Osteocyte (in vitro differentiated cells): ENCODE data around the gene DEFB125. TPM values are rescaled to one million over a fixed set of nuclear protein-coding genes. Genes with fewer than 3 reads are reported as not detected.
"Not testable (repeated sequence)": the region's sequence is repeated elsewhere in the genome, so short reads cannot be mapped to it uniquely, and the experiment has no call there.

Experiments
- DNase-seq: peaks from one replicate; pipeline ENCODE4 v3.0.0; 2021; ENCODE audit warnings: mixed read lengths; ENCODE audit not compliant: unreplicated experiment; ENCODE audit errors: extremely low spot score
- H3K27ac Mint-ChIP-seq: one replicate; pipeline ENCODE4 v1.8.0; 2021; ENCODE audit warnings: mild to moderate bottlenecking, mixed read lengths; ENCODE audit not compliant: unreplicated experiment
- H3K27me3 Mint-ChIP-seq: one replicate; pipeline ENCODE4 v1.8.0; 2021; ENCODE audit warnings: mixed read lengths; ENCODE audit not compliant: unreplicated experiment
- H3K36me3 Mint-ChIP-seq: one replicate; pipeline ENCODE4 v1.8.0; 2021; ENCODE audit warnings: mixed read lengths; ENCODE audit not compliant: unreplicated experiment
- H3K4me1 Mint-ChIP-seq: one replicate; pipeline ENCODE4 v1.8.0; 2021; ENCODE audit warnings: mixed read lengths; ENCODE audit not compliant: unreplicated experiment
- H3K4me3 Mint-ChIP-seq: one replicate; pipeline ENCODE4 v1.8.0; 2021; ENCODE audit warnings: mild to moderate bottlenecking, moderate library complexity, mixed read lengths; ENCODE audit not compliant: unreplicated experiment
- H3K9me3 Mint-ChIP-seq: one replicate; pipeline ENCODE4 v1.8.0; 2021; ENCODE audit warnings: mixed read lengths; ENCODE audit not compliant: unreplicated experiment
- total RNA-seq: library from RNA; stranded (reverse); gene quantifications from 2 replicates; pipeline ENCODE4 v1.2.1, GENCODE V29; 2021
- TF ChIP-seq, protein P1 (sequence below): fragments of 200-600 bp; sonication (generic); IDR thresholded peaks from 2 replicates; pipeline ENCODE4 v1.5.0; 2021; ENCODE audit warnings: antibody characterized with exemption, mild to moderate bottlenecking, moderate library complexity

DEFB125 gene
- total RNA-seq, 1 donor from 2014 or later, result not detected

DNA sequence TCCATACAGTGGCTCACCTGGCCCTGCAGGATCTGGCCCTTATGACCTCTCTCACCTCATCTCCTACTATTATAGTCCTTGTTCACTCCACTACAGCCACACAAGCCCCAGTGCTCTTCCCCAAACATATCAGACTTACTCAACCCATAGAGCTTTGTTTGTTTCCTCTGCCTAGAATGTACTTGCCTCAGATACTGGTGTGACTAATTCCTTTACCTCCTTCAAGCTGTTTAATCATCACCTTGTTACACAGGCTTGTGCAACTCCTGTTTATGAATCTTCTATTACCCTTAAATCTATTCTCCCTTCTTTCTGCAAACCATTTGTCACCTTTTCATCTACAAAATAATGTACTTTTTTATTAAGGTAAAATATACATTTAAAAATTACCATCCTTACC, 3.2 kb downstream of the DEFB125 start:
- Mint-ChIP-seq H3K4me1 (no peaks in the 10 kb centered on the region), H3K27me3 (peaks cover 20% of the 10 kb centered on the region), H3K9me3 (peaks cover 16% of the 10 kb centered on the region), H3K36me3 (no peaks in the 10 kb centered on the region), H3K27ac (no peak overlapping the region), H3K4me3 (no peak overlapping the region)
- no peak for DNase-seq
- TF ChIP-seq, protein P1, sequence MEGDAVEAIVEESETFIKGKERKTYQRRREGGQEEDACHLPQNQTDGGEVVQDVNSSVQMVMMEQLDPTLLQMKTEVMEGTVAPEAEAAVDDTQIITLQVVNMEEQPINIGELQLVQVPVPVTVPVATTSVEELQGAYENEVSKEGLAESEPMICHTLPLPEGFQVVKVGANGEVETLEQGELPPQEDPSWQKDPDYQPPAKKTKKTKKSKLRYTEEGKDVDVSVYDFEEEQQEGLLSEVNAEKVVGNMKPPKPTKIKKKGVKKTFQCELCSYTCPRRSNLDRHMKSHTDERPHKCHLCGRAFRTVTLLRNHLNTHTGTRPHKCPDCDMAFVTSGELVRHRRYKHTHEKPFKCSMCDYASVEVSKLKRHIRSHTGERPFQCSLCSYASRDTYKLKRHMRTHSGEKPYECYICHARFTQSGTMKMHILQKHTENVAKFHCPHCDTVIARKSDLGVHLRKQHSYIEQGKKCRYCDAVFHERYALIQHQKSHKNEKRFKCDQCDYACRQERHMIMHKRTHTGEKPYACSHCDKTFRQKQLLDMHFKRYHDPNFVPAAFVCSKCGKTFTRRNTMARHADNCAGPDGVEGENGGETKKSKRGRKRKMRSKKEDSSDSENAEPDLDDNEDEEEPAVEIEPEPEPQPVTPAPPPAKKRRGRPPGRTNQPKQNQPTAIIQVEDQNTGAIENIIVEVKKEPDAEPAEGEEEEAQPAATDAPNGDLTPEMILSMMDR, result no peak

DNA sequence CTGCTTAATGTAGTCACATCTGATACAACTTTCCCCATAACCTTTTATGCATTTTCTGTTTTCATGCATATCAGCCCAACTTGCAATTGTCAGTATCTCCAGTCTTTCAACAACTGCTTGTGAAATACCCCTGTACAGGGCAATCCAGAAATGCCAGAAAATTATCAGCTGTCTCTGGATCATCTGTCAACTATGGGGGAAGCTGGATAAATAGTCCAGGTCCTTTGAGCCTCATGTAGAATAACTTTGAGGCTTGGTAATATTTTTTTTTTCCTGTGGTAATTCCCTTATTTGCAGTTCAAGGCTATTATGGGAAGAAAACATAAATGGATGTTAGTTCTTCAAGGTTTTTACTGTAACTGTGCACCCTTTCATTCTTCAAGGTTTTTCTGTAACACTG, 6.2 kb downstream of the DEFB125 start:
- TF ChIP-seq, protein P1, result no peak
- peaks cover 20% of the 10 kb centered on the region for H3K9me3 Mint-ChIP-seq
- DNase-seq, result no peak
- no peak overlapping the region for H3K4me3 Mint-ChIP-seq
- no peaks in the 10 kb centered on the region for H3K36me3 Mint-ChIP-seq
- no peak overlapping the region for H3K27ac Mint-ChIP-seq
- peaks cover 14% of the 10 kb centered on the region for H3K27me3 Mint-ChIP-seq
- H3K4me1 Mint-ChIP-seq, result no peaks in the 10 kb centered on the region

DNA sequence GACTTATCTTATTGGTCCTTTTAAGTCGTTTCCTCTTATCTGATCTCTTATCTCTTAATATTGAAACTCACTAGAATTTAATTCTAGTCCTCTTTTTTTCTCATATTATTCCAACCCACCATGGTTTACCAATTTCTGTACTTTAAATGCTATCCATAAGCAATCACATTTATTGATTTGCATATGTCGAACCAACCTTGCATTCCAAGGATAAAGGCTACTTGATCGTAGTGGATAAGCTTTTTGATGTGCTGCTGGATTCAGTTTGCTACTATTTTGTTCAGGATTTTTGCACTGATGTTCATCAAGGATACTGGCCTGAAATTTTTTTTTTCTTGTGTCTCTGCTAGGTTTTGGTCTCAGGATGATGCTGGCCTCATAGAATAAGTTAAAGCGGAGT, 7.7 kb downstream of the DEFB125 start:
- Mint-ChIP-seq H3K27ac (no peak overlapping the region), H3K36me3 (no peaks in the 10 kb centered on the region), H3K9me3 (peaks cover 20% of the 10 kb centered on the region), H3K27me3 (peaks cover 14% of the 10 kb centered on the region), H3K4me1 (no peaks in the 10 kb centered on the region), H3K4me3 (no peak overlapping the region)
- DNase-seq, result no peak
- TF ChIP-seq, protein P1, result no peak

DNA sequence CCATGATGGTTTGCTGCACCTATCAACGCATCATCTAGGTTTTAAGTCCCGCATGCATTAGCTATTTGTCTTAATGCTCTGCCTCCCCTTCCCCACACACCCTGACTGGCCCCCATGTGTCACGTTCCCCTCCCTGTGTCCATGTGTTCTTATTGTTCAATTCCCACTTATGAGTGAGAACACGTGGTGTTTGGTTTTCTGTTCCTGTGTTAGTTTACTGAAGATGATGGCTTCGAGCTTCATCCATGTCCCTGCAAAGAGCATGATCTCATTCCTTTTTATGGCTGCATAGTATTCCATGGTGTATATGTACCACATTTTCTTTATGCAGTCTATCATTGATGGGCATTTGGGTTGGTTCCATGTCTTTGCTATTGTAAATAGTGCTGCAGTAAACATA, 10.2 kb downstream of the DEFB125 start:
- not testable (repeated sequence) for DNase-seq, H3K4me1 Mint-ChIP-seq, H3K27ac Mint-ChIP-seq, H3K27me3 Mint-ChIP-seq, H3K4me3 Mint-ChIP-seq, H3K36me3 Mint-ChIP-seq
- H3K9me3 Mint-ChIP-seq, result peaks cover 20% of the 10 kb centered on the region

DNA sequence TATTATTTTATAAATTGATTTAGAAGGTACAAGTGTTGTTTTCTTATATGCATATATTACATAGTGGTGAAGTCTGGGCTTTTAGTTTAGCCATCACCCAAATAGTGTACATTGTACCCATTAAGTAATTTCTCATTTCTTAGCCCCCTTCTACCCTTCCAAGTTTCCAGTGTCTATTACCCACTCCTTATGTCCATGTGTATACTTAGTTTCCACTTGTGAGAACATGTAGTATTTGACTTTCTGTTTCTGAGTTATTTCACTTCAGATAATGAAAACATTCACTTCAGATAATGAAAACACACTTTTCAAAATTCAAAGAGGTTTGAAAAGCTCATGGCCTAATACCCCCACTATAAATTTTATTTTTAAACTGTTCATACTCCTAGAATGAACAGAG, 14.5 kb downstream of the DEFB125 start:
- no peak overlapping the region for H3K27ac Mint-ChIP-seq
- no peaks in the 10 kb centered on the region for H3K36me3 Mint-ChIP-seq
- peaks cover 25% of the 10 kb centered on the region for H3K27me3 Mint-ChIP-seq
- TF ChIP-seq, protein P1, result no peak
- DNase-seq, result no peak
- no peaks in the 10 kb centered on the region for H3K4me1 Mint-ChIP-seq
- no peak overlapping the region for H3K4me3 Mint-ChIP-seq
- no peaks in the 10 kb centered on the region for H3K9me3 Mint-ChIP-seq

DNA sequence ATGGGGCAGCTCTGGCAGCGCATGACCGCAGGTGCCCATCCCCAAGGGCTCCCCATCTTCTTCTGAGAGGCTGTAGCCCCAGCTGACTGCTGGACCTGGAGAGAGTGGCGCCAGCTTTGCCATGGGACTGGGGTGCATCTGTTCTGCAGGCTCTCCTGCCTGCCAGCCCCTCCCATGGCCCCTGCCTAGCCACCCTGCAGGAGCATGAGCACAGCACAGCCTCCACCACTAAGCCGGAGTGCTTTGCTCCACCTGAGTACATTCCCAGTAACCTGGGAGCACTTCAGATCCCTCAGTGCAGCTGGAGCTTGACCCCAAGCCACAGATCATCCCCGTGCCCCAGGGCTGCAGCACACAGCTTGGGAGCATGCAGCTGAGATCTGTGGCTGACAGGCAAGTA, 16.0 kb downstream of the DEFB125 start:
- Mint-ChIP-seq H3K9me3 (no peaks in the 10 kb centered on the region), H3K4me1 (no peaks in the 10 kb centered on the region), H3K27me3 (peaks cover 30% of the 10 kb centered on the region), H3K36me3 (no peaks in the 10 kb centered on the region), H3K4me3 (no peak overlapping the region), H3K27ac (no peak overlapping the region)
- DNase-seq, result no peak
- TF ChIP-seq, protein P1, result no peak
